ENCODE results near the gene BTBD7.

- TF ChIP-seq POLR2A (IDR thresholded peaks at IDR 0.05; ENCODE audit: low read length) (no peak), GATA1 (IDR thresholded peaks at IDR 0.05; ENCODE audit: low read depth, low read length) (no peak)
Observed at GRCh38 chr14:93200553-93200952, 132.3 kb downstream of the BTBD7 start.

All from erythroblast (primary cell).